ENCODE data around the gene DGLUCY.
"Not testable (repeated sequence)": the region's sequence is repeated elsewhere in the genome, so short reads cannot be mapped to it uniquely, and the experiment has no call there.

Gene DGLUCY

DNA sequence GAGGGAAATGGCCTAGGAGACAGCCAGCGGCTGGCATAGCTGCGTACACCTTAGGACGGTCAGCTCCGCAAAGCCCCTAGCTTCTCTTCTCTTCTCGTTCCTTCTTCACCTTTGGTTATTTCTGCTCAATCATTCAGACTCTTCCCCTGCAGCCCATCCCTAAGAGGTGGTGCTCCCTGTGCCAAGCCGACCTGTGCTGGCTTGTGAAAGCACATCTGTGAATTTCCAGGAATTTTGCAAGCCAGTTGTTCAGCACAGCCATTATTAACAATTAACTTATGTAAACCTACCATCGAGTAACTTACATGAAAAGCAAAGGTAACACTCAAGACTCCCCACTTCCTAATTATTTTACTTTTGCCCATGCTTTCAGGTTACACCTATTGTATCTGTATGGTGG is 151.5 kb downstream of the DGLUCY start:
- DNase-seq (ENCODE audit: low read depth): no peak
- TF ChIP-seq, protein P1, sequence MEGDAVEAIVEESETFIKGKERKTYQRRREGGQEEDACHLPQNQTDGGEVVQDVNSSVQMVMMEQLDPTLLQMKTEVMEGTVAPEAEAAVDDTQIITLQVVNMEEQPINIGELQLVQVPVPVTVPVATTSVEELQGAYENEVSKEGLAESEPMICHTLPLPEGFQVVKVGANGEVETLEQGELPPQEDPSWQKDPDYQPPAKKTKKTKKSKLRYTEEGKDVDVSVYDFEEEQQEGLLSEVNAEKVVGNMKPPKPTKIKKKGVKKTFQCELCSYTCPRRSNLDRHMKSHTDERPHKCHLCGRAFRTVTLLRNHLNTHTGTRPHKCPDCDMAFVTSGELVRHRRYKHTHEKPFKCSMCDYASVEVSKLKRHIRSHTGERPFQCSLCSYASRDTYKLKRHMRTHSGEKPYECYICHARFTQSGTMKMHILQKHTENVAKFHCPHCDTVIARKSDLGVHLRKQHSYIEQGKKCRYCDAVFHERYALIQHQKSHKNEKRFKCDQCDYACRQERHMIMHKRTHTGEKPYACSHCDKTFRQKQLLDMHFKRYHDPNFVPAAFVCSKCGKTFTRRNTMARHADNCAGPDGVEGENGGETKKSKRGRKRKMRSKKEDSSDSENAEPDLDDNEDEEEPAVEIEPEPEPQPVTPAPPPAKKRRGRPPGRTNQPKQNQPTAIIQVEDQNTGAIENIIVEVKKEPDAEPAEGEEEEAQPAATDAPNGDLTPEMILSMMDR (conservative IDR thresholded peaks at IDR 0.05; ENCODE audit: control insufficient read depth, insufficient read depth, low read depth, low read length): no peak
- no peak overlapping the region for H3K4me3 ChIP-seq (ENCODE audit: control insufficient read depth, low read depth, low read length)

- H3K4me3 ChIP-seq (ENCODE audit: control insufficient read depth, low read depth, low read length); DNase-seq (ENCODE audit: low read depth): not testable (repeated sequence)
Measured at GRCh38 chr14:91266276-91266675, 152.4 kb downstream of the DGLUCY start.

DNA sequence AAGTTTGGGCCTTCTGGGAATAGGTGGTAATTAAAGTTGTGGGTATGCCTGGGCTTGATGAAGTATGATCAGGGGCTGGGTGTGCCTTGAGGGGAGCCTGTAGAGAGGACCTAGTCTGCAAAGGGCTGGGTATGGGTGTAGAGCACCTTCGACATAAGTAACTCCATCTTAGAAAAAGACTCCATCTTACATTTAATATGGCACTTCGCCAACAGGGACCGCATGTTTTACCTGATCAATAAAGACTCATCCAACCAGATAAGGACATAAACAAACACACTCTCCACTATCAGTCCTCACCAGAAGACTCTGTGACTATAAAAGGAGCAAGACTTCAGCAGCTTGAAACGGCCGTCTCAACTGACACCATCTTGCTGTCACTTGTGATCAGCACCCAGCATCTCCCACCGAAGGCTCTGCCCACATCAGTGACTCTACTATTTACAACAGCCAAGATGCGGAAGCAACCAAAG is 154.1 kb downstream of the DGLUCY start:
- no peak overlapping the region for H3K4me3 ChIP-seq (ENCODE audit: control insufficient read depth, low read depth, low read length)
- TF ChIP-seq, protein P1 (conservative IDR thresholded peaks at IDR 0.05; ENCODE audit: control insufficient read depth, insufficient read depth, low read depth, low read length): no peak
- DNase-seq (ENCODE audit: low read depth): no peak

GRCh38 chr14:91269076-91269991 is 155.5 kb downstream of the DGLUCY start:
- DNase-seq (ENCODE audit: low read depth): no peak
- H3K4me3 ChIP-seq (ENCODE audit: control insufficient read depth, low read depth, low read length): no peak overlapping the region
- TF ChIP-seq, protein P1 (conservative IDR thresholded peaks at IDR 0.05; ENCODE audit: control insufficient read depth, insufficient read depth, low read depth, low read length): no peak

DNA sequence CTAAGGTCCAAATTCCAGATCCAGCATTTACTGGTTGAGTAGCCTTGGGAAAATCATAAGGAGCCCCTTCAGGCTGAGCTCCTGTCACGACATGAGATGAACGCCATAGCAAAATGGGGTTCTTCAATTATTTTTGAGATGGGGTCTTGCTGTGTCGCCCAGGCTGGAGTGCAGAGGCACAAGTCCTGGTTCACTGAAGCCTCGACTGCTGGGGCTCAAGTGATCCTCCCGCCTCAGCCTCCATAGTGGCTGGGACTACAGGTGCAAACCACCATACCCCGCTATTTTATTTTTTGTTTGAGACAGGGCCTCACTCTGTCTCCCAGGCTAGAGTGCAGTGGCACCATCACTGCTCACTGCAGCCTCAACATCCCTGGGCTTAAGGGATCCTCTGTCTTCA is 156.3 kb downstream of the DGLUCY start:
- TF ChIP-seq, protein P1 (conservative IDR thresholded peaks at IDR 0.05; ENCODE audit: control insufficient read depth, insufficient read depth, low read depth, low read length): no peak
- no peak overlapping the region for H3K4me3 ChIP-seq (ENCODE audit: control insufficient read depth, low read depth, low read length)
- DNase-seq (ENCODE audit: low read depth): no peak

DNA sequence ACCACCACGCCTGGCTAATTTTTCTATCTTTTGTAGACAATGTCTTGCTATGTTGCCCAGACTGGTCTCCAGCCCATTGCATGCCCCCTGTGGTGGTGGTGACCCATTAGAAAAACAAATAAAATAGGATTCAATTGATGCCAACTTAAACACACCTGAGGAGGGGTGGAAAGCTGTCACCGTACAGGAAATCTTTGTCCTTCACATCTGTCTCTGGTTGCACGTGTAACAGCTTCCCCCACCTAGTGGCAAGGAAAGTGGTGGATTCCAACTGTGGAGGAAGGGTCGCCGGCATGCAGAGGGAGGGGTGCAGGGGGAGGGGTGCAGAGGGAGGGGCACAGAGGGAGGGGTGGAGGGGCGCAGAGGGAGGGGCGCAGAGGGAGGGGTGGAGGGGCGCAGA is 156.7 kb downstream of the DGLUCY start:
- TF ChIP-seq, protein P1 (conservative IDR thresholded peaks at IDR 0.05; ENCODE audit: control insufficient read depth, insufficient read depth, low read depth, low read length): no peak
- DNase-seq (ENCODE audit: low read depth): no peak
- H3K4me3 ChIP-seq (ENCODE audit: control insufficient read depth, low read depth, low read length): no peak overlapping the region

- TF ChIP-seq, protein P1 (conservative IDR thresholded peaks at IDR 0.05; ENCODE audit: control insufficient read depth, insufficient read depth, low read depth, low read length): no peak
- no peak overlapping the region for H3K4me3 ChIP-seq (ENCODE audit: control insufficient read depth, low read depth, low read length)
- no peak for DNase-seq (ENCODE audit: low read depth)
Measured at GRCh38 chr14:91271639-91272038, 157.8 kb downstream of the DGLUCY start.
